Colonic mucosa (tissue), 4 donors: Measurements from ENCODE around the gene C1QTNF8. TPM values are rescaled to one million over a fixed set of nuclear protein-coding genes. Genes with fewer than 3 reads are reported as not detected.

Source experiments
- DNase-seq: peaks from one replicate; pipeline ENCODE4 v3.0.0-alpha.2; 2020
- H3K27ac ChIP-seq: fragments of 200-600 bp; one replicate; pipeline ENCODE4 v1.8.0; 2021
- H3K27me3 ChIP-seq: fragments of 200-600 bp; one replicate; pipeline ENCODE4 v1.8.0; 2021
- H3K36me3 ChIP-seq: fragments of 200-600 bp; one replicate; pipeline ENCODE4 v1.8.0; 2021
- H3K4me1 ChIP-seq: fragments of 200-600 bp; one replicate; pipeline ENCODE4 v1.8.0; 2021; ENCODE audit warnings: mild to moderate bottlenecking
- H3K4me3 ChIP-seq: fragments of 200-600 bp; one replicate; pipeline ENCODE4 v1.8.0; 2021
- H3K9ac ChIP-seq, 2 donors: one replicate each; pipeline ENCODE4 v1.7.0; 2013; ENCODE audit warnings: control low read depth in 2 of 2, low read depth in 2 of 2, low read length in 2 of 2
- H3K9me3 ChIP-seq: fragments of 200-600 bp; one replicate; pipeline ENCODE4 v1.8.0; 2021
- CTCF ChIP-seq: fragments of 200-600 bp; IDR thresholded peaks from one replicate; pipeline ENCODE4 v1.8.0; 2022; ENCODE audit warnings: antibody characterized with exemption, mild to moderate bottlenecking
- intact Hi-C: fragments of 100-400 bp; cut with DNase I; formaldehyde crosslinking; loops from one replicate; pipeline ENCODE4 v1.14.1; 2022
- total RNA-seq, 2 donors: library from RNA; stranded (reverse); fragmentation: NEBNext Ultra II Directional in 1 of 2; extraction: Animal tissue kit (Norgen Biotek cat#: 25700) in 1 of 2; gene quantifications; one replicate each; pipeline ENCODE4 v1.2.1, GENCODE V29; 2021
- donor health status: healthy.
- donor health status: DM: no; HTN: no; CAD: no.
- donor health status: DM: no; HTN: no; CAD: no.

C1QTNF8 gene
- total RNA-seq, 2 donors from 2014 or later = not detected

DNA sequence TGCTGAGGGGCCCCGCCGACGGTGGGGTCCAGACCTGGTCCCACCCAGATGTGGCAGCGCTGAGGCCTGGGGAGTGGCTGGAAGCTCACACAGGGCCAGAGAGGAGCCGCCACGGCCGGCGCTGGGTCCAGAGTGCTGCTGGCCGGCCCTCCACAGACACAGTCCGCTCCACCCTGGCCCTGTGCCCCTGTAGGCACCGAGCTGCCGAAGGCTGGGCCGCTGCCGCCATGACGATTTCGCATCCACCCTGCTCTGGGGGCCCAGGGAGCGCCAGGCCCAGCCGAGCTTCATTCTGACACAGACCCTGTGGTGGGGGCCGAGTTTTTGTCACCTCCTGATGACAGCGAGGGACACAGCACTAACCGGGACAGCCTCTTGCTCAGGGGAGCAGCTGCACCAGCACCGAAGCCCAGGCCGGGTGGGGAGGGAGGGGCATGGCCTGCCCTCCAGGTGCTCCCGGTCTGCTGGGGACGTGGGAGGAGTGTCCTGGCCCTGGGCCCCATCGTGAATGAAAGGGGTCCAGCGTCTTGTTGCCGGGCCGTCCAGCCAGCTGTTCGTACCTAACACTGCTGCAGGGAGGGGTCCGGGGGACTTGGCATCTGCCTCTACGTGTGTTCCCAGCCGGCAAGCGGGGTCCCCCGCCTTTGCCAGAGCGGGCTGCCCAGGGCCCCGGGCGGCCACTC lies 50.6 kb downstream of the C1QTNF8 start:
- DNase-seq = no peak
- no peak for TF ChIP-seq CTCF
- intact Hi-C loops = no loop called here

DNA sequence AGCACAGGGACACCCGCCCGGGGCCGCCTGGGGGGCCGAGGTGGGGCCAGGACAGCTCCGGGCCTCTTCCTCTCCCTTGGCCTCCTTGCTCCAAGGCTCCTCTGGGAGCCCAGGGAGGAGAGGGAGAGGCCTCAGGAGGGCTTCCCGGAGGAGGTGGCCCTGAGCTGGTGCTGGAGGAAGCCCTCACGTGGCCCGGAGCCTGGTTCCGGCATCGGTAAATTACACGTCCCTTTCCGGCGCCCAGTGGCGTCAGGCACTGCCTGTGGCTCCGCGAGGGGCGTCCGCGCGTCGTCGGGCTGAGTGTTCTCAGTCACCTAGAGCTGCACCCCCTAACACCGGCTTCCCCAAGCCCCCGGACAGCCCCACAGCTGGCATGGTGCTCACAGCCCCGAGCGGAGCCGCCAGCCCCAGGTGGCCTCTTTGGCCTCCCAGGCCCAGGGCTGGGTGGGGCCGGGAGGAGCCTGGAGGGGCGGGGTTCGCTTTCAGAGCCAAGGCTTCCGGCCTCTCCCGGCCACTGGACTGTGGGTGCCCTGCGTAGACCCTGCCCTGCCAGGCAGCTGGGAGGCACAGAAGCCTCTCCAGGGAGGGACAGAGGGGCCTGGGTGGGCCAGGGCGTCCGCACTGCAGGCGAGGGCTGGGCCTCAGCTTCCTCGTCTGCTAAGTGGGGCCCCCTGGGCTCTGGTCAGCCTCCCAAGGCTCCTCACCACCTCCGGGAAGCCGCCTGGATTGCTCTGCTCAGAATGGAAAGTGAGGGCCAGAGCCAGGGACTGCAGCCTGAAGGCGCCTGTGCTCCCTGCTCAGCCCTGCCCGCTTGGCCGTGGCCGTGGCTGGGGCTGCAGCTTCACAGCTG lies 51.4 kb downstream of the C1QTNF8 start:
- no peaks in the 10 kb centered on the region for H3K36me3 ChIP-seq
- no peak overlapping the region for H3K27ac ChIP-seq
- H3K9ac ChIP-seq = no peak overlapping the region
- H3K4me3 ChIP-seq = no peak overlapping the region
- no peak for TF ChIP-seq CTCF
- DNase-seq = no peak
- peaks cover 16% of the 10 kb centered on the region for H3K27me3 ChIP-seq
- H3K9me3 ChIP-seq = no peaks in the 10 kb centered on the region
- no peaks in the 10 kb centered on the region for H3K4me1 ChIP-seq
- intact Hi-C loops = no loop called here

More for the DNA sequence above, 50.6 kb downstream of the C1QTNF8 start:
- Histone ChIP-seq H3K4me1 (no peaks in the 10 kb centered on the region), H3K4me3 (no peak overlapping the region), H3K9me3 (no peaks in the 10 kb centered on the region), H3K27ac (no peak overlapping the region), H3K36me3 (no peaks in the 10 kb centered on the region), H3K9ac (no peak overlapping the region), H3K27me3 (peaks cover 16% of the 10 kb centered on the region)

DNA sequence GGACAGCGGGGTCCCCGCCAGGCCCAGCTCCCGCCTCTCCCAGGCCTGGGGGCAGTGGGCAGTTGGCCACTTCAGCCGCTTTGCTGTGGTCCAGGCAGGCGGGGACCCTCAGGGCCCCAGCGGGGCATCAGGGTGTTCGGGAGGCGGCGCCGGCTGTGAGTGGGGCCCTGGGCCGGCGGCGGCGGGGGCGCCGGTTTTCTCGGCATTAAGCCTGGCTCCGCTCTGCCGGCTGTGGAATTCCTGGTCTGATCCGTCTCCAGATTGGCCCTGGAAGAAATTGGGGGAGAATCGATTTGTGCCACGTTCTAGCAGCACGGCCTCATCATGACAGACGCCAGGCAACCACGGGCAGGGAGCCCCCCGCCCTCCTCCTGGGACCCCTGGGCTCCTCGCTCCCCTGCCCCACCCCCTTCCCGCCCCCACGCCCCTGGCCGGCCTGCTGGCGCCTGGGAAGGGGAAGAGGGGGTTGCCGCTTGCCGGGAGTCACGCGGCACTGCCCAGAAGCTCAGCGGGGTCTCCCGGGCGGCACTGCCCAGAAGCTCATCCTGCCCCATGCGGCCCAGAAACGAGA lies 52.1 kb downstream of the C1QTNF8 start:
- Histone ChIP-seq H3K27me3 (peaks cover 16% of the 10 kb centered on the region), H3K36me3 (no peaks in the 10 kb centered on the region), H3K9ac (no peak overlapping the region), H3K9me3 (no peaks in the 10 kb centered on the region), H3K27ac (no peak overlapping the region), H3K4me1 (no peaks in the 10 kb centered on the region), H3K4me3 (no peak overlapping the region)
- intact Hi-C loops = no loop called here
- no peak for TF ChIP-seq CTCF
- no peak for DNase-seq

GRCh38 chr16:1042866-1043265 lies 53.2 kb downstream of the C1QTNF8 start:
- TF ChIP-seq CTCF = no peak

DNA sequence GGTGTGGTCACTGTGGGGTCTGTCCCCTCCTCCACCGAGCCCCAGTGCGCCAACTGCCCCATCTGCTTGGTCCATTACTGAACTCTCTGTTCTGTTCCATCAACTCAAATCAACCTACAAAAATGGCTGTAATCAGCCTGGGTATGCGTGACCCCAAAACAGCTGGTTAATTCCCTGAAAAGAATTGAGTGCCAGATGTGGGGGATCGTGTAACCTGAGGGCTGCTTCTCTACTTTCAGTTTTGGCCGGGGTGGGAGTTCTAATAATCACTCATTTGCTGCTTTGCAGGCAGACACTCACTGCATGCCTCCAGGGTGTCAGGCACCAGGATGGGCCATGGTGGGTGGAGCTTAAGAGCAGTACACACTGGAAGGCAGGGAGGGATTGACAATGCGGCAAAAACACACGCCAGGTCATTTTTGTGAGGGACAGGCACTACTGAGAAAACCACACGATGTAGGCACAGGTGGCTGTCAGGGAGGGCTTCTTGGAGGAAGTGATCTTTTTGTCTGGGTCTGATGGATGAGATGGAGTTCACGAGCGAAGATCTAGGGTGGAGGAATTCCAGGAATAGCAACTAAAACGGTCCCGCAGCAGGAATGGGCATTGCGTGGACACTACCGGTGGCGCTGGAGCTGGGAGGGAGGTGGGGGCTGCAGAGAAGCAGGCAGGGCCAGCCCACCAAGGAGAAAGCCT lies 53.8 kb downstream of the C1QTNF8 start:
- H3K9me3 ChIP-seq = no peaks in the 10 kb centered on the region
- H3K4me3 ChIP-seq = no peak overlapping the region
- intact Hi-C loops = no loop called here
- no peak for TF ChIP-seq CTCF
- H3K9ac ChIP-seq = no peak overlapping the region
- no peaks in the 10 kb centered on the region for H3K36me3 ChIP-seq
- no peak overlapping the region for H3K27ac ChIP-seq
- peaks cover 9% of the 10 kb centered on the region for H3K27me3 ChIP-seq
- no peak for DNase-seq
- H3K4me1 ChIP-seq = no peaks in the 10 kb centered on the region

More at GRCh38 chr16:1042866-1043265, 53.2 kb downstream of the C1QTNF8 start:
- intact Hi-C loops = no loop called here
- no peaks in the 10 kb centered on the region for H3K36me3 ChIP-seq
- H3K4me1 ChIP-seq = no peaks in the 10 kb centered on the region
- no peak for DNase-seq
- H3K4me3 ChIP-seq = no peak overlapping the region
- H3K9ac ChIP-seq = no peak overlapping the region
- H3K27me3 ChIP-seq = peaks cover 10% of the 10 kb centered on the region
- H3K27ac ChIP-seq = no peak overlapping the region
- H3K9me3 ChIP-seq = no peaks in the 10 kb centered on the region
